ENCODE measurements around the gene EPB41L4B.
"Not testable (repeated sequence)": the region's sequence is repeated elsewhere in the genome, so short reads cannot be mapped to it uniquely, and the experiment has no call there.

The EPB41L4B gene

GRCh38 chr9:109320742-109321448 lies at the start of gene EPB41L4B:
TSS of gene EPB41L4B (minus strand) at chr9:109321059. CDS start at chr9:109320446, 613 bp downstream.
- DNase-seq, result peak; percentile 87

GRCh38 chr9:109369285-109369684 lies 48.4 kb upstream of the EPB41L4B start:
- no peak for DNase-seq

- DNase-seq, result no peak
Measured at GRCh38 chr9:109360771-109361170, 39.9 kb upstream of the EPB41L4B start.

- not testable (repeated sequence) for DNase-seq
Measured at GRCh38 chr9:109358968-109359603, 38.2 kb upstream of the EPB41L4B start.

GRCh38 chr9:109355564-109356297 lies 34.9 kb upstream of the EPB41L4B start:
- no peak for DNase-seq

- no peak for DNase-seq
Measured at GRCh38 chr9:109354190-109354589, 33.3 kb upstream of the EPB41L4B start.

GRCh38 chr9:109351032-109351431 lies 30.2 kb upstream of the EPB41L4B start:
- DNase-seq, result no peak

- no peak for DNase-seq
Measured at GRCh38 chr9:109349421-109349846, 28.6 kb upstream of the EPB41L4B start.

GRCh38 chr9:109346904-109347303 lies 26.0 kb upstream of the EPB41L4B start:
- no peak for DNase-seq

- no peak for DNase-seq
Measured at GRCh38 chr9:109344866-109345265, 24.0 kb upstream of the EPB41L4B start.

- no peak for DNase-seq
Measured at GRCh38 chr9:109342878-109343277, 22.0 kb upstream of the EPB41L4B start.

GRCh38 chr9:109341561-109341960 lies 20.7 kb upstream of the EPB41L4B start:
- no peak for DNase-seq

GRCh38 chr9:109340979-109341378 lies 20.1 kb upstream of the EPB41L4B start:
- DNase-seq, result not testable (repeated sequence)

GRCh38 chr9:109336409-109336808 lies 15.6 kb upstream of the EPB41L4B start:
- no peak for DNase-seq

- DNase-seq, result no peak
Measured at GRCh38 chr9:109335929-109336328, 15.1 kb upstream of the EPB41L4B start.

GRCh38 chr9:109335121-109335520 lies 14.3 kb upstream of the EPB41L4B start:
- DNase-seq, result no peak

GRCh38 chr9:109331353-109331752 lies 10.5 kb upstream of the EPB41L4B start:
- no peak for DNase-seq

- no peak for DNase-seq
Measured at GRCh38 chr9:109329638-109330258, 8.9 kb upstream of the EPB41L4B start.

GRCh38 chr9:109328978-109329637 lies 8.2 kb upstream of the EPB41L4B start:
- DNase-seq, result no peak

- DNase-seq, result no peak
Measured at GRCh38 chr9:109325089-109325488, 4.2 kb upstream of the EPB41L4B start.

- no peak for DNase-seq
Measured at GRCh38 chr9:109323771-109324170, 2.9 kb upstream of the EPB41L4B start.

- DNase-seq, result no peak
Measured at GRCh38 chr9:109321727-109322126, 868 bp upstream of the EPB41L4B start.

GRCh38 chr9:109320331-109320741 lies 523 bp downstream of the EPB41L4B start:
- DNase-seq, result peak; percentile 28
